Smooth muscle cell (in vitro differentiated cells): ENCODE measurements around the gene LYRM4. TPM values are rescaled to one million over a fixed set of nuclear protein-coding genes. Genes with fewer than 3 reads are reported as not detected.

Source experiments
- DNase-seq: peaks from one replicate; lab custom pipeline; 2025; ENCODE audit not compliant: unreplicated experiment; lab: John Stamatoyannopoulos, UW
- H2AFZ ChIP-seq: fragments of 200-600 bp; sonication (generic); 2 replicates; pipeline ENCODE4 v1.6.0; 2016; ENCODE audit warnings: antibody characterized with exemption, low read depth, mild to moderate bottlenecking
- H3F3A ChIP-seq: fragments of 200-600 bp; sonication (generic); 2 replicates; pipeline ENCODE4 v1.6.0; 2017; ENCODE audit warnings: antibody characterized with exemption, low read depth
- H3K27ac ChIP-seq: fragments of 200-600 bp; sonication (generic); 2 replicates; pipeline ENCODE4 v1.5.1; 2016; ENCODE audit warnings: low read depth, mild to moderate bottlenecking
- H3K27me3 ChIP-seq: fragments of 200-600 bp; sonication (generic); 2 replicates; pipeline ENCODE4 v1.6.1; 2016; ENCODE audit warnings: low read depth, mild to moderate bottlenecking
- H3K36me3 ChIP-seq: fragments of 200-600 bp; sonication (generic); 2 replicates; pipeline ENCODE4 v1.5.1; 2016; ENCODE audit warnings: low read depth
- H3K4me1 ChIP-seq: fragments of 200-600 bp; sonication (generic); 2 replicates; pipeline ENCODE4 v1.5.1; 2016; ENCODE audit warnings: low read depth
- H3K4me2 ChIP-seq: fragments of 200-600 bp; sonication (generic); 2 replicates; pipeline ENCODE4 v1.6.0; 2016; ENCODE audit warnings: mild to moderate bottlenecking
- H3K4me3 ChIP-seq: fragments of 200-600 bp; sonication (generic); 2 replicates; pipeline ENCODE4 v1.5.1; 2016; ENCODE audit warnings: mild to moderate bottlenecking
- H3K79me2 ChIP-seq: fragments of 200-600 bp; sonication (generic); 2 replicates; pipeline ENCODE4 v1.6.0; 2016; ENCODE audit warnings: low read depth, mild to moderate bottlenecking
- H3K9ac ChIP-seq: fragments of 200-600 bp; sonication (generic); 2 replicates; pipeline ENCODE4 v1.6.0; 2016; ENCODE audit warnings: low read depth
- H3K9me3 ChIP-seq: fragments of 200-600 bp; sonication (generic); replicated peaks from 2 replicates; pipeline ENCODE4 v1.5.1; 2016; ENCODE audit warnings: low read depth
- H4K20me1 ChIP-seq: fragments of 200-600 bp; sonication (generic); 2 replicates; pipeline ENCODE4 v1.6.0; 2016; ENCODE audit warnings: low read depth
- WGBS: methylation state at CpG from one replicate; pipeline ENCODE4 v1.1.7; 2016; ENCODE audit warnings: low lambda C conversion rate; 5-methylcytosine and 5-hydroxymethylcytosine counted together
- polyA plus RNA-seq: library from polyadenylated mRNA; unstranded; fragments of >200 nt; fragmentation: Nextera tagmentation; extraction: Ambion mirVana; gene quantifications from 2 replicates; pipeline ENCODE4 v1.2.1, GENCODE V29; 2016
- total RNA-seq: library from RNA; depleted of rRNA; stranded (reverse); fragments of >200 nt; gene quantifications from 2 replicates; pipeline ENCODE4 v1.2.3, GENCODE V29; 2014
- TF ChIP-seq, protein P1 (sequence below): fragments of 200-600 bp; sonication (generic); IDR thresholded peaks from 2 replicates; pipeline ENCODE4 v1.5.1; 2017; ENCODE audit warnings: borderline replicate concordance, mild to moderate bottlenecking, antibody characterized with exemption; ENCODE audit not compliant: insufficient read depth, poor library complexity, severe bottlenecking

LYRM4 gene
- total and polyA plus RNA-seq, 2 experiments from 2014 or later = 26.1 to 27.1 TPM

DNA sequence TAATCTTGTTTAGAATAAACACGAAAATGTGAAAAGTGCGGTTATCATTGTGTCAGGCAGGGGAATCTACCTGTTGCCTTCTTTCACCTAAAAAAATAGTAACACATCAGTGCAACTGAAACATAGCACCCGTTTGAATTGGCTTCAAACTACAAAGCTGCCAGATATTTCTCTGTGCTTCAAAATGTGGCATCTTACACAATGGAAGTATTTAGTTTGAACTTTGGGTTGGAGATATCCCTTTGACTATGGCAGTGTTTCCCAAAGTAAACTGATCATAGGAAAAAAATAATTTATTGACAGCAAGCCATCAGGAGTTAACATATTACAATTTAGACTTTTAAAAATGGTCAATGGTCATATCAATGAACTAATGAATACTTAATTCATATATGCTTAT is 172.0 kb downstream of the LYRM4 start:
- H3K4me1 ChIP-seq = peaks cover 9% of the 10 kb centered on the region
- H3K9me3 ChIP-seq = no peaks in the 10 kb centered on the region
- H4K20me1 ChIP-seq = no peaks in the 10 kb centered on the region
- H3F3A ChIP-seq = peaks cover 4% of the 10 kb centered on the region
- TF ChIP-seq, protein P1, sequence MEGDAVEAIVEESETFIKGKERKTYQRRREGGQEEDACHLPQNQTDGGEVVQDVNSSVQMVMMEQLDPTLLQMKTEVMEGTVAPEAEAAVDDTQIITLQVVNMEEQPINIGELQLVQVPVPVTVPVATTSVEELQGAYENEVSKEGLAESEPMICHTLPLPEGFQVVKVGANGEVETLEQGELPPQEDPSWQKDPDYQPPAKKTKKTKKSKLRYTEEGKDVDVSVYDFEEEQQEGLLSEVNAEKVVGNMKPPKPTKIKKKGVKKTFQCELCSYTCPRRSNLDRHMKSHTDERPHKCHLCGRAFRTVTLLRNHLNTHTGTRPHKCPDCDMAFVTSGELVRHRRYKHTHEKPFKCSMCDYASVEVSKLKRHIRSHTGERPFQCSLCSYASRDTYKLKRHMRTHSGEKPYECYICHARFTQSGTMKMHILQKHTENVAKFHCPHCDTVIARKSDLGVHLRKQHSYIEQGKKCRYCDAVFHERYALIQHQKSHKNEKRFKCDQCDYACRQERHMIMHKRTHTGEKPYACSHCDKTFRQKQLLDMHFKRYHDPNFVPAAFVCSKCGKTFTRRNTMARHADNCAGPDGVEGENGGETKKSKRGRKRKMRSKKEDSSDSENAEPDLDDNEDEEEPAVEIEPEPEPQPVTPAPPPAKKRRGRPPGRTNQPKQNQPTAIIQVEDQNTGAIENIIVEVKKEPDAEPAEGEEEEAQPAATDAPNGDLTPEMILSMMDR = no peak
- H3K36me3 ChIP-seq = no peaks in the 10 kb centered on the region
- no peak for DNase-seq
- no peak overlapping the region for H3K4me2 ChIP-seq
- H3K9ac ChIP-seq = no peak overlapping the region
- H3K4me3 ChIP-seq = no peak overlapping the region
- H3K27ac ChIP-seq = no peak overlapping the region
- WGBS = 90% methylated on average over 3 of the region's 3 CpGs
- no peak overlapping the region for H2AFZ ChIP-seq
- H3K27me3 ChIP-seq = peaks cover 10% of the 10 kb centered on the region
- no peaks in the 10 kb centered on the region for H3K79me2 ChIP-seq

DNA sequence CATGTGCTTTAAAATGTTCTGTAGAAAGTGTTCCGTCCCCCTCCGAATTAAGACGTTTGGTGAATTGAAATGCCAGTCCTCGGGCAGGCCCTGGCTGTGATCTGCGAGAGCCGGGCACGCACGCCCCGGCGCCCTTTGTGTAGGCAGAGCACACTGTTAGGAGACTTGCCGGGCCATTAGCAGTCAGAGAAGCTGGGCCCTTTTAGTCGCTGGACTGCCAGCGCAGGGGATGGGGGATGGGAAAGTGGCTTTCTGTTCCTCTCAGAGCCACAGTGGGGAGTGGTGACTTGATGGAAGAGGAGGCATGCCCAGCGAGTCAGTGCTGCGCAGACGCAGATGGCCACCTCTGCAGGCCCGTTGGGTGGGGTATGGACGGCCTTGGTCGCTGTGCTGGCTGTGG is 173.4 kb downstream of the LYRM4 start:
- peaks cover 10% of the 10 kb centered on the region for H3K27me3 ChIP-seq
- TF ChIP-seq, protein P1 = no peak
- DNase-seq = no peak
- H4K20me1 ChIP-seq = no peaks in the 10 kb centered on the region
- no peak overlapping the region for H3K9ac ChIP-seq
- H3K4me1 ChIP-seq = peaks cover 9% of the 10 kb centered on the region
- no peaks in the 10 kb centered on the region for H3K79me2 ChIP-seq
- no peaks in the 10 kb centered on the region for H3K9me3 ChIP-seq
- H3K27ac ChIP-seq = no peak overlapping the region
- no peak overlapping the region for H2AFZ ChIP-seq
- H3K36me3 ChIP-seq = no peaks in the 10 kb centered on the region
- peaks cover 13% of the 10 kb centered on the region for H3F3A ChIP-seq
- H3K4me3 ChIP-seq = no peak overlapping the region
- no peak overlapping the region for H3K4me2 ChIP-seq
- 90% methylated on average over 19 of the region's 19 CpGs for WGBS

DNA sequence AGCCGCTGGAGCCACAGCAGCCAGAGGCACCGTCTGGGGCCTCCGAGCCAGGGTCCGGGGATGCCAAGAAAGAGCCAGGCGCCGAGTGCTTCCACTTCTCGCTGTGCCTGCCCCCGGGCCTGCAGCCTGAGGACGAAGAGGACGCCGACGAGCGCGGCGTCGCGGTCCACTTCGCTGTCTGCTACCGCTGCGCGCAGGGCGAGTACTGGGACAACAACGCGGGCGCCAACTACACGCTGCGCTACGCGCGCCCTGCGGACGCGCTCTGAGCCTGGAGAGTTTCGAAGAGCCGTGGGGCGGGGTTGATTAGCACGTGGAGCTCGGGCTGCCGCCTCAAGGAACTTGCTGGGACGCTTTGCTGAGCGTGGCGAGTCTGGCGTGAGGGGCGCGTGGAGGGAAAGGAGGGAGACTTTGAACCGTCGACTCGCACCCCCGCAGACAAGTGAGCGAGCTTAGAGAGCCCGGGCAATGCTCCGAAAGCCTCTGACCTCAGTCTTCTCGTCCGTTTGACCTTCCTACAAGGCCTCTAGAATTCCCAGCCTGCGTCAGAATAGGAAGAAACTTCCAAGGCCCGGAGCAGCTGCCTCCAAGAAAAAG is 174.4 kb downstream of the LYRM4 start:
- H3K4me2 ChIP-seq = peak overlapping the region; percentile 96
- WGBS = 35% methylated on average over 54 of the region's 56 CpGs

More for the DNA sequence above, 174.4 kb downstream of the LYRM4 start:
- H3K4me3 ChIP-seq = peak overlapping the region; percentile 66
- H3K36me3 ChIP-seq = no peaks in the 10 kb centered on the region
- peaks cover 13% of the 10 kb centered on the region for H3F3A ChIP-seq
- DNase-seq = no peak
- no peaks in the 10 kb centered on the region for H3K79me2 ChIP-seq
- H2AFZ ChIP-seq = peak overlapping the region; percentile 88
- no peak overlapping the region for H3K9ac ChIP-seq
- no peaks in the 10 kb centered on the region for H4K20me1 ChIP-seq
- peaks cover 10% of the 10 kb centered on the region for H3K27me3 ChIP-seq
- no peaks in the 10 kb centered on the region for H3K9me3 ChIP-seq
- peaks cover 9% of the 10 kb centered on the region for H3K4me1 ChIP-seq
- H3K27ac ChIP-seq = no peak overlapping the region
- TF ChIP-seq, protein P1 = no peak
